Lung (tissue), 12 donors: Measurements from ENCODE around the gene MAP1A. TPM values are rescaled to one million over a fixed set of nuclear protein-coding genes. Genes with fewer than 3 reads are reported as not detected.

Experiments used
- ATAC-seq: fragments of 200-7000 bp; cut with Tn5 transposase; one replicate; pipeline ENCODE4 v1.9.1; 2020; ENCODE audit warnings: moderate number of reproducible peaks; ENCODE audit not compliant: insufficient read depth, low FRiP score
- DNase-seq, 3 donors: peaks; one replicate each; pipeline ENCODE4 v3.0.0-alpha.2; 2013 to 2017
- H3K27ac ChIP-seq, 2 donors: one replicate each; pipeline ENCODE4 v1.5.1; 2013; ENCODE audit warnings: mild to moderate bottlenecking in 2 of 2, moderate library complexity in 2 of 2, control low read depth in 1 of 2, inconsistent platforms in 1 of 2, low read depth in 1 of 2, low read length in 1 of 2
- H3K27me3 ChIP-seq, 3 donors: one replicate each; pipeline ENCODE4 v1.5.1; 2013; ENCODE audit warnings: low read length in 2 of 3; ENCODE audit not compliant: control insufficient read depth in 3 of 3, insufficient read depth in 3 of 3
- H3K36me3 ChIP-seq, 4 donors: one replicate each; pipeline ENCODE4 v1.5.1; 2013; ENCODE audit warnings: low read length in 4 of 4, mild to moderate bottlenecking in 1 of 4, moderate library complexity in 1 of 4; ENCODE audit not compliant: control insufficient read depth in 4 of 4, insufficient read depth in 4 of 4
- H3K4me1 ChIP-seq, 5 donors: one replicate each; pipeline ENCODE4 v1.5.1; 2013; ENCODE audit warnings: low read length in 5 of 5, mild to moderate bottlenecking in 2 of 5, moderate library complexity in 1 of 5; ENCODE audit not compliant: control insufficient read depth in 5 of 5, insufficient read depth in 5 of 5
- H3K4me3 ChIP-seq: one replicate; pipeline ENCODE4 v1.5.1; 2013; ENCODE audit warnings: mild to moderate bottlenecking, control low read depth, moderate library complexity
- H3K9ac ChIP-seq, 2 donors: one replicate each; pipeline ENCODE4 v1.5.1; 2013; ENCODE audit warnings: low read length in 2 of 2, control low read depth in 1 of 2; ENCODE audit not compliant: insufficient read depth in 1 of 2
- H3K9me3 ChIP-seq, 4 donors: one replicate each; pipeline ENCODE4 v1.5.1; 2013; ENCODE audit warnings: low read length in 3 of 4, mild to moderate bottlenecking in 1 of 4, moderate library complexity in 1 of 4; ENCODE audit not compliant: control insufficient read depth in 4 of 4, insufficient read depth in 3 of 4
- WGBS, 2 donors: extraction: QIAGEN DNeasy Blood & Tissue Kit; methylation state at CpG; one replicate each; pipeline ENCODE4 v1.1.7; 2013; 5-methylcytosine and 5-hydroxymethylcytosine counted together
- polyA plus RNA-seq, 2 donors: library from polyadenylated mRNA; stranded (reverse); fragments of 200-250 nt; gene quantifications; one replicate each; pipeline ENCODE4 v1.2.1, GENCODE V29; 2013
- total RNA-seq, 2 donors: library from RNA; depleted of rRNA in 1 of 2; stranded (reverse); fragments of >200 nt in 1 of 2; gene quantifications; one replicate each; pipeline ENCODE4 v1.2.1, GENCODE V29; 2014 to 2021
- TF ChIP-seq, protein P1 (sequence below): IDR thresholded peaks from 2 replicates; pipeline ENCODE4 v1.5.1; 2012; ENCODE audit warnings: mild to moderate bottlenecking; ENCODE audit errors: control extremely low read depth, extremely low read depth
- donor health status: control.
- donor health status: control.
- donor health status: Bipolar disorder and iron deficiency.
- donor health status: healthy.
- donor health status: DM: yes; HTN: yes; CAD: no.

MAP1A gene
- total and polyA plus RNA-seq, 4 donors: 1.8 to 17.8 (median 5.3) TPM

GRCh38 chr15:43519196-43519595, 1.8 kb downstream of the MAP1A start:
- Histone ChIP-seq H3K9ac (no peak overlapping the region), H3K36me3 (peaks cover 0 to 29% (median 8%) of the 10 kb centered on the region in 4 donors), H3K4me3 (no peak overlapping the region), H3K9me3 (peaks cover 0 to 6% (median 0%) of the 10 kb centered on the region in 4 donors), H3K4me1 (peaks cover 4 to 36% (median 5%) of the 10 kb centered on the region in 5 donors), H3K27ac (no peak overlapping the region), H3K27me3 (no peaks in the 10 kb centered on the region)
- ATAC-seq: no peak
- DNase-seq: no peak
- TF ChIP-seq, protein P1, sequence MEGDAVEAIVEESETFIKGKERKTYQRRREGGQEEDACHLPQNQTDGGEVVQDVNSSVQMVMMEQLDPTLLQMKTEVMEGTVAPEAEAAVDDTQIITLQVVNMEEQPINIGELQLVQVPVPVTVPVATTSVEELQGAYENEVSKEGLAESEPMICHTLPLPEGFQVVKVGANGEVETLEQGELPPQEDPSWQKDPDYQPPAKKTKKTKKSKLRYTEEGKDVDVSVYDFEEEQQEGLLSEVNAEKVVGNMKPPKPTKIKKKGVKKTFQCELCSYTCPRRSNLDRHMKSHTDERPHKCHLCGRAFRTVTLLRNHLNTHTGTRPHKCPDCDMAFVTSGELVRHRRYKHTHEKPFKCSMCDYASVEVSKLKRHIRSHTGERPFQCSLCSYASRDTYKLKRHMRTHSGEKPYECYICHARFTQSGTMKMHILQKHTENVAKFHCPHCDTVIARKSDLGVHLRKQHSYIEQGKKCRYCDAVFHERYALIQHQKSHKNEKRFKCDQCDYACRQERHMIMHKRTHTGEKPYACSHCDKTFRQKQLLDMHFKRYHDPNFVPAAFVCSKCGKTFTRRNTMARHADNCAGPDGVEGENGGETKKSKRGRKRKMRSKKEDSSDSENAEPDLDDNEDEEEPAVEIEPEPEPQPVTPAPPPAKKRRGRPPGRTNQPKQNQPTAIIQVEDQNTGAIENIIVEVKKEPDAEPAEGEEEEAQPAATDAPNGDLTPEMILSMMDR: no peak
- 55 to 56% methylated on average over 2 of the region's 2 CpGs for WGBS, 2 donors

- ATAC-seq (no peak), DNase-seq (no peak)
- peaks cover 4 to 35% (median 5%) of the 10 kb centered on the region in 5 donors for H3K4me1 ChIP-seq
- no peak overlapping the region for H3K9ac ChIP-seq
- peaks cover 0 to 6% (median 1%) of the 10 kb centered on the region in 4 donors for H3K9me3 ChIP-seq
- TF ChIP-seq, protein P1: no peak
- WGBS, 2 donors: 38 to 75% methylated on average over 2 of the region's 2 CpGs
- H3K36me3 ChIP-seq: peaks cover 0 to 36% (median 8%) of the 10 kb centered on the region in 4 donors
- H3K27me3 ChIP-seq: no peaks in the 10 kb centered on the region
- no peak overlapping the region for H3K27ac ChIP-seq
- H3K4me3 ChIP-seq: no peak overlapping the region
These were observed 2.7 kb downstream of the MAP1A start for GRCh38 chr15:43520138-43520537.

- Histone ChIP-seq H3K36me3 (peaks cover 0 to 40% (median 8%) of the 10 kb centered on the region in 4 donors), H3K4me1 (peaks cover 4 to 26% (median 5%) of the 10 kb centered on the region in 5 donors), H3K27me3 (no peaks in the 10 kb centered on the region), H3K9ac (no peak overlapping the region), H3K4me3 (no peak overlapping the region), H3K9me3 (peaks cover 0 to 6% (median 1%) of the 10 kb centered on the region in 4 donors), H3K27ac (no peak overlapping the region)
- TF ChIP-seq, protein P1: no peak
- no peak for ATAC-seq
- DNase-seq: no peak
- WGBS, 2 donors: 93 to 94% methylated on average over 11 of the region's 11 CpGs
These were observed 4.0 kb downstream of the MAP1A start for GRCh38 chr15:43521419-43521818.

DNA sequence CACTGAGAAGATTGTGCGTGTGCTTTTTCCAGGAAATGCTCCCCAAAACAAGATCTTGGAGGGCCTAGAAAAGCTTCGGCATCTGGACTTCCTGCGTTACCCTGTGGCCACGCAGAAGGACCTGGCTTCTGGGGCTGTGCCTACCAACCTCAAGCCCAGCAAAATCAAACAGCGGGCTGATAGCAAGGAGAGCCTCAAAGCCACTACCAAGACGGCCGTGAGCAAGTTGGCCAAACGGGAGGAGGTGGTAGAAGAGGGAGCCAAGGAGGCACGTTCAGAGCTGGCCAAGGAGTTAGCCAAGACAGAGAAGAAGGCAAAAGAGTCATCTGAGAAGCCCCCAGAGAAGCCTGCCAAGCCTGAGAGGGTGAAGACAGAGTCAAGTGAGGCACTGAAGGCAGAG, 4.8 kb downstream of the MAP1A start:
- ATAC-seq (no peak), DNase-seq (no peak)
- peaks cover 0 to 6% (median 1%) of the 10 kb centered on the region in 4 donors for H3K9me3 ChIP-seq
- peaks cover 0 to 18% (median 5%) of the 10 kb centered on the region in 5 donors for H3K4me1 ChIP-seq
- TF ChIP-seq, protein P1: no peak
- H3K4me3 ChIP-seq: no peak overlapping the region
- H3K36me3 ChIP-seq: peaks cover 0 to 40% (median 8%) of the 10 kb centered on the region in 4 donors
- no peaks in the 10 kb centered on the region for H3K27me3 ChIP-seq
- 77 to 79% methylated on average over 9 of the region's 9 CpGs for WGBS, 2 donors
- H3K27ac ChIP-seq: no peak overlapping the region
- no peak overlapping the region for H3K9ac ChIP-seq
